B cell (primary cell): ENCODE data around the gene HEPACAM. TPM values are rescaled to one million over a fixed set of nuclear protein-coding genes. Genes with fewer than 3 reads are reported as not detected.

ENCODE experiments used
- ATAC-seq: fragments of 200-7000 bp; cut with Tn5 transposase; one replicate; pipeline ENCODE4 v1.10.0; 2021; ENCODE audit warnings: low read depth, mild to moderate bottlenecking, moderate number of reproducible peaks, moderate library complexity
- CTCF ChIA-PET: fragments of 350-600 bp; sonication (Branson Sonifier 250); formaldehyde crosslinking; loops from one replicate; lab custom pipeline; 2021; ENCODE audit warnings: antibody characterized with exemption, inconsistent platforms; lab: Charles Lee
- POLR2A ChIA-PET: fragments of 350-600 bp; sonication (Branson Sonifier 250); formaldehyde crosslinking; loops from one replicate; lab custom pipeline; 2021; ENCODE audit warnings: antibody characterized with exemption; lab: Charles Lee
- DNase-seq: peaks from one replicate; pipeline ENCODE4 v3.0.0; 2013
- H2AFZ ChIP-seq: 2 replicates; pipeline ENCODE4 v1.6.1; 2012; ENCODE audit warnings: mild to moderate bottlenecking, low read depth, low read length; ENCODE audit not compliant: insufficient read depth, poor library complexity, severe bottlenecking
- H3K27ac ChIP-seq, 2 donors: 1 replicate in 1 of 2; 2 replicates in 1 of 2; pipeline ENCODE4 v1.5.1; 2012 to 2013; ENCODE audit warnings: low read length in 2 of 2, mild to moderate bottlenecking in 2 of 2, moderate library complexity in 1 of 2
- H3K27me3 ChIP-seq, 4 experiments: fragments of 200-600 bp in 1 of 4; sonication (generic) in 1 of 4; replicated peaks in 1 of 4; 1 replicate in 2 of 4; 2 replicates in 2 of 4; pipeline versions ENCODE4 v1.6.1 to v1.7.0; 2013 to 2016; ENCODE audit warnings: low read length in 3 of 4, mild to moderate bottlenecking in 2 of 4, mixed read lengths in 1 of 4, moderate library complexity in 1 of 4; ENCODE audit not compliant: insufficient read depth in 4 of 4, control insufficient read depth in 3 of 4; ENCODE audit errors: control extremely low read depth in 1 of 4
- H3K36me3 ChIP-seq, 2 experiments: replicated peaks in 1 of 2; 1 replicate in 1 of 2; 2 replicates in 1 of 2; pipeline versions ENCODE4 v1.6.1 to v1.7.1; 2013; ENCODE audit warnings: low read length in 1 of 2; ENCODE audit not compliant: insufficient read depth in 2 of 2, control insufficient read depth in 1 of 2; ENCODE audit errors: control extremely low read depth in 1 of 2, extremely low read depth in 1 of 2
- H3K4me1 ChIP-seq, 2 donors: fragments of 200-600 bp in 1 of 2; sonication (generic) in 1 of 2; 1 replicate in 1 of 2; 2 replicates in 1 of 2; pipeline versions ENCODE4 v1.5.1 to v1.6.1; 2013 to 2017; ENCODE audit warnings: low read length in 2 of 2; ENCODE audit not compliant: control insufficient read depth in 2 of 2, insufficient read depth in 2 of 2
- H3K4me2 ChIP-seq: replicated peaks from 2 replicates; pipeline ENCODE3; 2012; ENCODE audit warnings: mild to moderate bottlenecking, low read depth, low read length; ENCODE audit not compliant: poor library complexity, severe bottlenecking
- H3K4me3 ChIP-seq, 5 experiments: fragments of 200-600 bp in 1 of 5; sonication (generic) in 1 of 5; 1 replicate in 3 of 5; 2 replicates in 2 of 5; pipeline versions ENCODE4 v1.5.1 to v1.7.0; 2011 to 2016; ENCODE audit warnings: low read length in 4 of 5, mild to moderate bottlenecking in 4 of 5, low read depth in 2 of 5, control low read depth in 1 of 5, moderate library complexity in 1 of 5; ENCODE audit not compliant: insufficient read depth in 1 of 5; ENCODE audit errors: control extremely low read depth in 1 of 5, extremely low read depth in 1 of 5
- H3K79me2 ChIP-seq: fragments of 200-600 bp; sonication (generic); one replicate; pipeline ENCODE4 v1.6.0; 2016; ENCODE audit warnings: low read length; ENCODE audit not compliant: control insufficient read depth, insufficient read depth
- H3K9ac ChIP-seq: fragments of 200-600 bp; sonication (generic); 2 replicates; pipeline ENCODE4 v1.6.1; 2017; ENCODE audit warnings: mild to moderate bottlenecking, low read length, moderate library complexity
- H3K9me3 ChIP-seq, 3 donors: one replicate each; pipeline versions ENCODE4 v1.6.1 to v1.7.1; 2013; ENCODE audit warnings: low read length in 2 of 3; ENCODE audit not compliant: control insufficient read depth in 2 of 3, insufficient read depth in 1 of 3; ENCODE audit errors: control extremely low read depth in 1 of 3
- H4K20me1 ChIP-seq: 2 replicates; pipeline ENCODE4 v1.6.0; 2012; ENCODE audit warnings: mild to moderate bottlenecking, low read length; ENCODE audit not compliant: insufficient read depth, control insufficient read depth, poor library complexity, severe bottlenecking
- H3K27ac Mint-ChIP-seq: one replicate; pipeline ENCODE4 v1.8.0; 2021; ENCODE audit warnings: mixed read lengths
- H3K27me3 Mint-ChIP-seq: one replicate; pipeline ENCODE4 v1.8.0; 2021; ENCODE audit warnings: mixed read lengths
- H3K4me1 Mint-ChIP-seq: one replicate; pipeline ENCODE4 v1.8.0; 2021; ENCODE audit warnings: mixed read lengths
- H3K4me3 Mint-ChIP-seq: one replicate; pipeline ENCODE4 v1.8.0; 2021; ENCODE audit warnings: mixed read lengths
- H3K9me3 Mint-ChIP-seq: one replicate; pipeline ENCODE4 v1.8.0; 2022; ENCODE audit warnings: mixed read lengths; ENCODE audit not compliant: insufficient read depth
- CTCF ChIP-seq: fragments of 200-600 bp; IDR thresholded peaks from one replicate; pipeline ENCODE4 v1.8.0; 2022; ENCODE audit warnings: antibody characterized with exemption, mild to moderate bottlenecking
- EZH2 ChIP-seq: IDR thresholded peaks from 2 replicates; pipeline ENCODE4 v1.6.1; 2012; ENCODE audit warnings: borderline replicate concordance, low read depth, mild to moderate bottlenecking, moderate library complexity, low read length; ENCODE audit not compliant: insufficient read depth, poor library complexity, severe bottlenecking
- WGBS: methylation state at CpG from one replicate; pipeline ENCODE4 v1.1.5; 2013; ENCODE audit warnings: missing lambda C conversion rate; ENCODE audit not compliant: insufficient coverage; 5-methylcytosine and 5-hydroxymethylcytosine counted together
- intact Hi-C: fragments of 100-400 bp; cut with micrococcal nuclease; formaldehyde crosslinking; loops from one replicate; pipeline ENCODE4 v1.10.0; 2022
- polyA plus RNA-seq: library from polyadenylated mRNA; depleted of rRNA; stranded (reverse); fragments of >200 nt; gene quantifications from 2 replicates; pipeline ENCODE4 v1.2.3, GENCODE V29; 2012
- total RNA-seq, 2 donors: library from RNA; stranded (reverse); fragments of 120-200 nt in 1 of 2; gene quantifications; 1 replicate in 1 of 2; 2 replicates in 1 of 2; pipeline versions ENCODE4 v1.2.3 to v1.2.4, GENCODE V29; 2013 to 2022

Gene HEPACAM
- total and polyA plus RNA-seq, 2 donors (not counting 1 experiment from before 2014, with no cell fraction given): not detected

DNA sequence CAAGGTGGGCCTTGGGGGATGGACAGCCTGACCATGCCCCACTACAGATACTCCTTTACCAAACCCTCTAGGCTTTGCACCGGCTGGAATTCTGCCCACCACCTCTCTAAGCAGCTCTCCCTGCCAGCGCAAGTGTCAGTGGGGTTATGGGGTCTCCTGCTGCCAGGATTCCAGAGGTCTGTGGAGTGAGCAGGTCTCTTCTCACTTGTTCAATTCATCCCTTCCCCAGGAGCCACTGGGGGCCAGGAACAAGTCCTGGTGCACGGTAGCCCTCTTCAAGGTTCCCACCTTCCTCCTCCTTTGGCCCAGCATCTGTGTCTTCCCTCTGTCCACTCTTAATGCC, 48.6 kb upstream of the HEPACAM start:
- Mint-ChIP-seq H3K9me3 (peaks cover 20% of the 10 kb centered on the region), H3K4me3 (no peak overlapping the region), H3K27ac (no peak overlapping the region), H3K4me1 (no peaks in the 10 kb centered on the region), H3K27me3 (no peaks in the 10 kb centered on the region)
- Histone ChIP-seq H3K4me3 (no peak overlapping the region), H3K27ac (no peak overlapping the region), H3K27me3 (no peaks in the 10 kb centered on the region), H3K9me3 (peaks cover 1 to 20% (median 14%) of the 10 kb centered on the region in 3 donors), H3K79me2 (no peaks in the 10 kb centered on the region), H3K4me1 (no peaks in the 10 kb centered on the region), H4K20me1 (no peaks in the 10 kb centered on the region), H3K36me3 (no peaks in the 10 kb centered on the region), H3K9ac (no peak overlapping the region), H3K4me2 (no peak overlapping the region), H2AFZ (no peak overlapping the region)
- no peak for DNase-seq
- ATAC-seq: no peak
- no CpG with 5 or more reads among the region's 3 CpGs for WGBS
- ChIA-PET CTCF (no interaction called here), POLR2A (no interaction called here)
- intact Hi-C loops: no loop called here
- no peak for TF ChIP-seq EZH2
- no peak for TF ChIP-seq CTCF

GRCh38 chr11:124983674-124984511, 48.0 kb upstream of the HEPACAM start:
- H3K4me1 Mint-ChIP-seq: no peaks in the 10 kb centered on the region
- Histone ChIP-seq H2AFZ (no peak overlapping the region), H3K27me3 (no peaks in the 10 kb centered on the region), H3K27ac (no peak overlapping the region), H3K9me3 (peaks cover 1 to 20% (median 14%) of the 10 kb centered on the region in 3 donors), H3K36me3 (no peaks in the 10 kb centered on the region), H3K4me1 (no peaks in the 10 kb centered on the region), H3K9ac (no peak overlapping the region), H3K4me2 (no peak overlapping the region), H3K79me2 (no peaks in the 10 kb centered on the region), H3K4me3 (no peak overlapping the region), H4K20me1 (no peaks in the 10 kb centered on the region)
- CTCF ChIA-PET: no interaction called here
- ATAC-seq: no peak
- WGBS: 98% methylated on average over 15 of the region's 17 CpGs
- intact Hi-C loops: no loop called here
- no peak for TF ChIP-seq CTCF
- no peak for TF ChIP-seq EZH2
- H3K27ac Mint-ChIP-seq: no peak overlapping the region
- no peak for DNase-seq
- no peaks in the 10 kb centered on the region for H3K27me3 Mint-ChIP-seq
- POLR2A ChIA-PET: no interaction called here
- H3K9me3 Mint-ChIP-seq: peaks cover 21% of the 10 kb centered on the region
- no peak overlapping the region for H3K4me3 Mint-ChIP-seq
